ENCODE measurements around the gene NCS1. TPM values are rescaled to one million over a fixed set of nuclear protein-coding genes. Genes with fewer than 3 reads are reported as not detected.

The NCS1 gene
- polyA plus RNA-seq, 3 donors, result not detected

DNA sequence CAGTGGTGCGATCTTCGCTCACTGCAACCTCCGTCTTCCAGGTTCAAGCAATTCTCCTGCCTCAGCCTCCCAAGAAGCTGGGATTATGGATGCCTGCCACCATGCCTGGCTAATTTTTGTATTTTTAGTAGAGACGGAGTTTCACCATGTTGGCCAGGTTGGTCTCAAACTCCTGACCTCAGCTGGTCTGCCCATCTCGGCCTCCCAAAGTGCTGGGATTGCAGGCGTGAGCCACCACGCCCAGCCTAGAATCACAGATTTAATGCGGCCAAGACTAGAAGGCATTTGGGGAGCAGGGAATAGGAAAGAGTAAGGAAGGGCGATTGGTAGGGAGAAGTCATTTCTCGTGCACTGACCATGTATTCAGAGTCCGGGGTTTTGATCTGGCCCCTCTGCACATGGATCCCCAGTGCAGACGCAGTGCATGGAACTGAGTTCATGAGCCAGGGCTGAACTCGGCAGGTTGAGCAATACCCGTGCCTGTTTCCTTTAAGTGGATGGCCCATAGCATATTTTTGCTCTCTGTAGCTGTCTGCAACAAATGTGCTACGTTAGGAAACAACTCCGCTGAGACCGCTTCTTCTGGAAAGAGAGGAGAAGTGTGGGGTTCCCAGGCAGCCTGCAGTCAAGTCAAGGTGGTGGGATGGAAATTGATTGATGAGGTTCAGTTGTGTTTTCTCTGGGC, 90.0 kb downstream of the NCS1 start:
- DNase-seq, result no peak
- TF ChIP-seq, protein P1, sequence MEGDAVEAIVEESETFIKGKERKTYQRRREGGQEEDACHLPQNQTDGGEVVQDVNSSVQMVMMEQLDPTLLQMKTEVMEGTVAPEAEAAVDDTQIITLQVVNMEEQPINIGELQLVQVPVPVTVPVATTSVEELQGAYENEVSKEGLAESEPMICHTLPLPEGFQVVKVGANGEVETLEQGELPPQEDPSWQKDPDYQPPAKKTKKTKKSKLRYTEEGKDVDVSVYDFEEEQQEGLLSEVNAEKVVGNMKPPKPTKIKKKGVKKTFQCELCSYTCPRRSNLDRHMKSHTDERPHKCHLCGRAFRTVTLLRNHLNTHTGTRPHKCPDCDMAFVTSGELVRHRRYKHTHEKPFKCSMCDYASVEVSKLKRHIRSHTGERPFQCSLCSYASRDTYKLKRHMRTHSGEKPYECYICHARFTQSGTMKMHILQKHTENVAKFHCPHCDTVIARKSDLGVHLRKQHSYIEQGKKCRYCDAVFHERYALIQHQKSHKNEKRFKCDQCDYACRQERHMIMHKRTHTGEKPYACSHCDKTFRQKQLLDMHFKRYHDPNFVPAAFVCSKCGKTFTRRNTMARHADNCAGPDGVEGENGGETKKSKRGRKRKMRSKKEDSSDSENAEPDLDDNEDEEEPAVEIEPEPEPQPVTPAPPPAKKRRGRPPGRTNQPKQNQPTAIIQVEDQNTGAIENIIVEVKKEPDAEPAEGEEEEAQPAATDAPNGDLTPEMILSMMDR (IDR thresholded peaks at IDR 0.05), result no peak
- Mint-ChIP-seq H3K36me3 (peaks cover 0 to 2% of the 10 kb centered on the region in 2 donors), H3K27ac (no peak overlapping the region), H3K4me3 (peak overlapping the region in 1 of 2 donors; percentile 76), H3K27me3 (ENCODE audit: low read depth in 3 of 3) (peaks cover 78 to 92% (median 83%) of the 10 kb centered on the region in 3 donors), H3K9me3 (peaks cover 0 to 16% (median 8%) of the 10 kb centered on the region in 7 donors), H3K4me1 (peaks cover 9% of the 10 kb centered on the region)
- no peak overlapping the region for H3K4me3 ChIP-seq (replicated peaks in 1 of 3; ENCODE audit: low read depth in 2 of 3, low read length in 3 of 3)
- no peak overlapping the region for H3K4me2 ChIP-seq (replicated peaks; ENCODE audit: extremely low read depth, low read length, poor library complexity, severe bottlenecking)
- peaks cover 0 to 22% of the 10 kb centered on the region in 2 donors for H3K9me3 ChIP-seq (replicated peaks in 1 of 2; ENCODE audit: control insufficient read depth in 1 of 2, insufficient read depth in 1 of 2, low read length in 2 of 2)
- H3K27me3 ChIP-seq (ENCODE audit: control insufficient read depth in 2 of 2, insufficient read depth in 2 of 2, low read length in 2 of 2), result peaks cover 35 to 66% of the 10 kb centered on the region in 2 donors
- H3K9ac ChIP-seq (ENCODE audit: insufficient read depth, low read length, poor library complexity, severe bottlenecking), result no peak overlapping the region
- no peaks in the 10 kb centered on the region for H3K36me3 ChIP-seq (replicated peaks in 1 of 2; ENCODE audit: control insufficient read depth in 1 of 2, insufficient read depth in 2 of 2, low read length in 2 of 2)
- H3K4me1 ChIP-seq (ENCODE audit: control insufficient read depth in 1 of 2, insufficient read depth in 2 of 2, low read length in 2 of 2), result no peaks in the 10 kb centered on the region
- intact Hi-C loops (cut with micrococcal nuclease), result no loop called here
- H3K79me2 ChIP-seq (ENCODE audit: insufficient read depth, low read length), result no peaks in the 10 kb centered on the region
- H4K20me1 ChIP-seq (ENCODE audit: insufficient read depth, low read length), result no peaks in the 10 kb centered on the region
- no peak overlapping the region for H2AFZ ChIP-seq (ENCODE audit: insufficient read depth, low read depth, low read length, poor library complexity, severe bottlenecking)
- WGBS (ENCODE audit: insufficient coverage), result 65% methylated on average over 17 of the region's 17 CpGs
- no peak overlapping the region for H3K27ac ChIP-seq (ENCODE audit: low read depth in 1 of 2, low read length in 2 of 2)

DNA sequence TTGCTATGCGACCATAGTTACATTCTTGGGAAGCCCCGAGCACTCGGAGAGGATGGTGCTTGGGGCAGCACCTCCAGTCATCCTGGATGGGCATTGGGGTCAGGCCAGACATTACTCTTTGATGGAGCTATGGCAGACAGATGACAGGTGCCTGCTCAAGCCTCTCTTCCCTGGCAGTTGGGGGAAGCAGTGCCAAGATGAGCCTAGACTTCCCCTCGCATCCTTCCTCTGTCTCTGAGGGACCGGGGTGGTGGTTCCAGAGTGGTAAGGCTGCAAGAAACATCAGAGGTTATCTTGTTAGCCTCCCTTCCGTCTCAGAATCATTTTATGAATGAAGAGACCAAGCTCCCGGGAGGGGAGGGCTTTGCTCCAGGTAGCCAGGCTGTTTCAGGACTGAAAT, 90.6 kb downstream of the NCS1 start:
- H3K4me3 Mint-ChIP-seq, result peak overlapping the region in 1 of 2 donors; percentile 76
- Histone ChIP-seq H3K79me2 (ENCODE audit: insufficient read depth, low read length) (no peaks in the 10 kb centered on the region), H4K20me1 (ENCODE audit: insufficient read depth, low read length) (no peaks in the 10 kb centered on the region), H3K4me2 (replicated peaks; ENCODE audit: extremely low read depth, low read length, poor library complexity, severe bottlenecking) (no peak overlapping the region), H3K9ac (ENCODE audit: insufficient read depth, low read length, poor library complexity, severe bottlenecking) (no peak overlapping the region), H3K9me3 (replicated peaks in 1 of 2; ENCODE audit: control insufficient read depth in 1 of 2, insufficient read depth in 1 of 2, low read length in 2 of 2) (peaks cover 0 to 22% of the 10 kb centered on the region in 2 donors), H3K27ac (ENCODE audit: low read depth in 1 of 2, low read length in 2 of 2) (no peak overlapping the region), H3K27me3 (ENCODE audit: control insufficient read depth in 2 of 2, insufficient read depth in 2 of 2, low read length in 2 of 2) (peaks cover 35 to 69% of the 10 kb centered on the region in 2 donors), H3K4me1 (ENCODE audit: control insufficient read depth in 1 of 2, insufficient read depth in 2 of 2, low read length in 2 of 2) (peaks cover 0 to under 1% of the 10 kb centered on the region in 2 donors), H2AFZ (ENCODE audit: insufficient read depth, low read depth, low read length, poor library complexity, severe bottlenecking) (no peak overlapping the region), H3K4me3 (replicated peaks in 1 of 3; ENCODE audit: low read depth in 2 of 3, low read length in 3 of 3) (no peak overlapping the region), H3K36me3 (replicated peaks in 1 of 2; ENCODE audit: control insufficient read depth in 1 of 2, insufficient read depth in 2 of 2, low read length in 2 of 2) (no peaks in the 10 kb centered on the region)
- TF ChIP-seq, protein P1 (IDR thresholded peaks at IDR 0.05), result no peak
- no peak for DNase-seq
- 89% methylated on average over 5 of the region's 7 CpGs for WGBS (ENCODE audit: insufficient coverage)
- intact Hi-C loops (cut with micrococcal nuclease), result no loop called here
- peaks cover 77 to 93% (median 84%) of the 10 kb centered on the region in 3 donors for H3K27me3 Mint-ChIP-seq (ENCODE audit: low read depth in 3 of 3)
- H3K36me3 Mint-ChIP-seq, result peaks cover 0 to 2% of the 10 kb centered on the region in 2 donors
- peaks cover 12% of the 10 kb centered on the region for H3K4me1 Mint-ChIP-seq
- H3K27ac Mint-ChIP-seq, result no peak overlapping the region
- H3K9me3 Mint-ChIP-seq, result peaks cover 0 to 13% (median 8%) of the 10 kb centered on the region in 7 donors
